Effector memory CD8-positive, alpha-beta T cell (primary cell): ENCODE results near the gene NOP14.
"Not testable (repeated sequence)": the region's sequence is repeated elsewhere in the genome, so short reads cannot be mapped to it uniquely, and the experiment has no call there.

Experiments
- ATAC-seq: fragments of 150-1000 bp; cut with Tn5 transposase; replicated peaks from 2 replicates; pipeline ENCODE4 v1.10.0; 2021; ENCODE audit warnings: mild to moderate bottlenecking, moderate library complexity
- DNase-seq, 3 experiments: peaks; one replicate each; pipeline ENCODE4 v3.0.0; 2021
- H3K27ac Mint-ChIP-seq, 2 donors: one replicate each; pipeline ENCODE4 v1.8.0; 2022; ENCODE audit warnings: mild to moderate bottlenecking in 2 of 2, mixed read lengths in 2 of 2, moderate library complexity in 2 of 2
- H3K27me3 Mint-ChIP-seq, 2 donors: one replicate each; pipeline ENCODE4 v1.8.0; 2022; ENCODE audit warnings: mixed read lengths in 2 of 2
- H3K36me3 Mint-ChIP-seq: one replicate; pipeline ENCODE4 v1.8.0; 2022; ENCODE audit warnings: mild to moderate bottlenecking, moderate library complexity, mixed read lengths; ENCODE audit not compliant: insufficient read depth
- H3K4me1 Mint-ChIP-seq, 2 donors: one replicate each; pipeline ENCODE4 v1.8.0; 2022; ENCODE audit warnings: low read depth in 2 of 2, mixed read lengths in 2 of 2
- H3K4me3 Mint-ChIP-seq, 2 donors: one replicate each; pipeline ENCODE4 v1.8.0; 2022; ENCODE audit warnings: mild to moderate bottlenecking in 2 of 2, mixed read lengths in 2 of 2, moderate library complexity in 2 of 2
- H3K9me3 Mint-ChIP-seq, 2 donors: one replicate each; pipeline ENCODE4 v1.8.0; 2022; ENCODE audit warnings: mixed read lengths in 2 of 2
- total RNA-seq, 9 experiments: gene quantifications; one replicate each; lab custom pipeline; 2026; lab: John Stamatoyannopoulos, UW

The NOP14 gene
- total RNA-seq = 79.5 to 489 (median 123) reads per million in 9 experiments

GRCh38 chr4:2963175-2963965 is at the start of gene NOP14, which contains the start of gene GRK4:
Gene NOP14 (minus strand): TSS chr4:2963406. CDS start chr4:2963319, 87 bp downstream.
Gene GRK4 (plus strand): TSS chr4:2963571. CDS start chr4:2964071, 500 bp downstream.
- ATAC-seq = peak; percentile 89
- Mint-ChIP-seq H3K27ac (peak within 1 kb of the TSS; percentile 94 to 97), H3K4me1 (peaks cover 26 to 35% of the 10 kb centered on the region in 2 donors), H3K4me3 (peak within 1 kb of the TSS; percentile 83 to 86), H3K27me3 (no peaks in the 10 kb centered on the region), H3K36me3 (peaks cover 33% of the 10 kb centered on the region), H3K9me3 (no peaks in the 10 kb centered on the region)
- DNase-seq = peak; percentile 93 to 97 (median 96)

- Mint-ChIP-seq H3K4me3 (no peak overlapping the region), H3K9me3 (no peaks in the 10 kb centered on the region), H3K27ac (no peak overlapping the region), H3K27me3 (peaks cover 14 to 41% of the 10 kb centered on the region in 2 donors), H3K36me3 (no peaks in the 10 kb centered on the region), H3K4me1 (peaks cover 3 to 4% of the 10 kb centered on the region in 2 donors)
- ATAC-seq = no peak
- no peak for DNase-seq
Measured at GRCh38 chr4:3011456-3012220, 48.4 kb upstream of the NOP14 start.

- ATAC-seq (no peak), DNase-seq (no peak)
- peaks cover 3 to 4% of the 10 kb centered on the region in 2 donors for H3K4me1 Mint-ChIP-seq
- H3K27me3 Mint-ChIP-seq = peaks cover 14 to 41% of the 10 kb centered on the region in 2 donors
- H3K4me3 Mint-ChIP-seq = no peak overlapping the region
- H3K9me3 Mint-ChIP-seq = no peaks in the 10 kb centered on the region
- no peaks in the 10 kb centered on the region for H3K36me3 Mint-ChIP-seq
- no peak overlapping the region for H3K27ac Mint-ChIP-seq
Measured at GRCh38 chr4:3010998-3011397, 47.8 kb upstream of the NOP14 start.

- peaks cover 14 to 41% of the 10 kb centered on the region in 2 donors for H3K27me3 Mint-ChIP-seq
- DNase-seq (no peak), ATAC-seq (no peak)
- no peaks in the 10 kb centered on the region for H3K9me3 Mint-ChIP-seq
- no peaks in the 10 kb centered on the region for H3K36me3 Mint-ChIP-seq
- H3K4me1 Mint-ChIP-seq = peaks cover 3 to 4% of the 10 kb centered on the region in 2 donors
- no peak overlapping the region for H3K4me3 Mint-ChIP-seq
- H3K27ac Mint-ChIP-seq = no peak overlapping the region
Measured at GRCh38 chr4:3010577-3010976, 47.4 kb upstream of the NOP14 start.

GRCh38 chr4:3009422-3009821 is 46.2 kb upstream of the NOP14 start:
- no peaks in the 10 kb centered on the region for H3K9me3 Mint-ChIP-seq
- no peak overlapping the region for H3K4me3 Mint-ChIP-seq
- peak; percentile 72 for ATAC-seq
- H3K27ac Mint-ChIP-seq = no peak overlapping the region
- peaks cover 3 to 4% of the 10 kb centered on the region in 2 donors for H3K4me1 Mint-ChIP-seq
- H3K36me3 Mint-ChIP-seq = no peaks in the 10 kb centered on the region
- peak in 2 of 3 experiments; percentile 7 to 19 for DNase-seq
- H3K27me3 Mint-ChIP-seq = peaks cover 14 to 32% of the 10 kb centered on the region in 2 donors

GRCh38 chr4:3007724-3008123 is 44.5 kb upstream of the NOP14 start:
- H3K27me3 Mint-ChIP-seq = peaks cover 18 to 19% of the 10 kb centered on the region in 2 donors
- no peak overlapping the region for H3K4me3 Mint-ChIP-seq
- no peaks in the 10 kb centered on the region for H3K9me3 Mint-ChIP-seq
- peaks cover 3 to 4% of the 10 kb centered on the region in 2 donors for H3K4me1 Mint-ChIP-seq
- no peak for DNase-seq
- no peaks in the 10 kb centered on the region for H3K36me3 Mint-ChIP-seq
- no peak overlapping the region for H3K27ac Mint-ChIP-seq
- ATAC-seq = no peak

- Mint-ChIP-seq H3K27me3 (peaks cover 0 to 10% of the 10 kb centered on the region in 2 donors), H3K9me3 (no peaks in the 10 kb centered on the region), H3K36me3 (no peaks in the 10 kb centered on the region), H3K4me1 (no peaks in the 10 kb centered on the region), H3K27ac (no peak overlapping the region), H3K4me3 (no peak overlapping the region)
- DNase-seq (no peak), ATAC-seq (no peak)
Measured at GRCh38 chr4:2996415-2996814, 33.2 kb upstream of the NOP14 start.

- Mint-ChIP-seq H3K27me3 (peaks cover 0 to 13% of the 10 kb centered on the region in 2 donors), H3K9me3 (no peaks in the 10 kb centered on the region), H3K4me3 (no peak overlapping the region), H3K4me1 (no peaks in the 10 kb centered on the region), H3K27ac (no peak overlapping the region), H3K36me3 (no peaks in the 10 kb centered on the region)
- ATAC-seq (no peak), DNase-seq (no peak)
Measured at GRCh38 chr4:2995546-2996265, 32.5 kb upstream of the NOP14 start.

GRCh38 chr4:2994917-2995316 is 31.7 kb upstream of the NOP14 start:
- Mint-ChIP-seq H3K4me1 (no peaks in the 10 kb centered on the region), H3K27me3 (peaks cover 0 to 13% of the 10 kb centered on the region in 2 donors), H3K4me3 (no peak overlapping the region), H3K27ac (no peak overlapping the region), H3K9me3 (no peaks in the 10 kb centered on the region), H3K36me3 (no peaks in the 10 kb centered on the region)
- no peak for ATAC-seq
- DNase-seq = no peak

GRCh38 chr4:2991243-2991642 is 28.0 kb upstream of the NOP14 start:
- Mint-ChIP-seq H3K36me3 (no peaks in the 10 kb centered on the region), H3K4me3 (no peak overlapping the region), H3K27ac (no peak overlapping the region), H3K27me3 (peaks cover 6 to 25% of the 10 kb centered on the region in 2 donors), H3K4me1 (no peaks in the 10 kb centered on the region), H3K9me3 (no peaks in the 10 kb centered on the region)
- DNase-seq (no peak), ATAC-seq (no peak)

GRCh38 chr4:2983715-2984114 is 20.5 kb upstream of the NOP14 start:
- H3K36me3 Mint-ChIP-seq, ATAC-seq, DNase-seq, H3K4me1 Mint-ChIP-seq, H3K27ac Mint-ChIP-seq, H3K4me3 Mint-ChIP-seq, H3K9me3 Mint-ChIP-seq, H3K27me3 Mint-ChIP-seq: not testable (repeated sequence)

GRCh38 chr4:2982012-2982411 is 18.8 kb upstream of the NOP14 start:
- H3K27me3 Mint-ChIP-seq = no peaks in the 10 kb centered on the region
- no peak overlapping the region for H3K27ac Mint-ChIP-seq
- no peaks in the 10 kb centered on the region for H3K4me1 Mint-ChIP-seq
- no peaks in the 10 kb centered on the region for H3K36me3 Mint-ChIP-seq
- ATAC-seq (no peak), DNase-seq (no peak)
- H3K9me3 Mint-ChIP-seq = no peaks in the 10 kb centered on the region
- H3K4me3 Mint-ChIP-seq = no peak overlapping the region

- Mint-ChIP-seq H3K9me3 (no peaks in the 10 kb centered on the region), H3K36me3 (no peaks in the 10 kb centered on the region), H3K27me3 (no peaks in the 10 kb centered on the region), H3K4me3 (no peak overlapping the region), H3K27ac (no peak overlapping the region), H3K4me1 (no peaks in the 10 kb centered on the region)
- DNase-seq (no peak), ATAC-seq (no peak)
Measured at GRCh38 chr4:2981256-2981819, 18.1 kb upstream of the NOP14 start.
